ENCODE measurements around the gene GSDMA. TPM values are rescaled to one million over a fixed set of nuclear protein-coding genes. Genes with fewer than 3 reads are reported as not detected.
A peak's percentile ranks its signal among the peaks of the same experiment; 100 is the strongest.
"Not testable (repeated sequence)": the region's sequence is repeated elsewhere in the genome, so short reads cannot be mapped to it uniquely, and the experiment has no call there.

GSDMA gene
- total RNA-seq, 1 donor from 2014 or later = 0.26 TPM

DNA sequence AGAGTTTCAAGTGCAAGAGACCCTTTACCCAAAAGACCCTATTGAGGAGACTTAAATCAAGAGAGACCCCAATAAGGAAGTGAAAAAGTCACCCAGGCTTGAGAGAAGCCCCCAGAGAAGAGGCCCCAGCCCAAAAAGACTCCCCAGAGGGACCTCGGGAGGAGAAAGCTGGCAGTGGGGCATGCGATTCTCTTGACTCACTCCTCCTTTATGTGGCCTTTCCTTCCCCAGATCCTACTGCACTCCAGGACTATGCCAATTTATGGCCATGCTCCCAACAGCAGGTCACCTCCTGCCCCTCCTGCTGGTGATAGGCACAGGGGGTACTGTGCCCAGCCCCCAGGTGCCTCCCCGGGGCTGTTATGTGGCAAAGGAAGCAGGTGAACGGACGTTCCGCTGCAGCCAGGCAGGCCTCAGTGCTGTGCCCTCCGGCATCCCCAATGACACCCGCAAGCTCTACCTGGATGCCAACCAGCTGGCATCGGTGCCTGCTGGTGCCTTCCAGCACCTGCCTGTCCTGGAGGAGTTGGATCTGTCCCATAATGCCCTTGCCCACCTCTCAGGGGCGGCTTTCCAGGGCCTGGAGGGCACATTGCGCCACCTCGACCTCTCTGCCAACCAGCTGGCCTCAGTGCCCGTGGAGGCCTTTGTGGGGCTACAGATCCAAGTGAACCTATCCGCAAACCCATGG is 19.0 kb upstream of the GSDMA start:
- Histone ChIP-seq H3K36me3 (ENCODE audit: control insufficient read depth, insufficient read depth, low read length) (no peaks in the 10 kb centered on the region), H3K4me3 (ENCODE audit: low read depth, low read length) (no peak overlapping the region), H3K27me3 (ENCODE audit: control insufficient read depth, insufficient read depth, low read length) (no peaks in the 10 kb centered on the region)
- DNase-seq (ENCODE audit: low read depth) (no peak), FAIRE-seq (no peak)
- TF ChIP-seq, protein P1, sequence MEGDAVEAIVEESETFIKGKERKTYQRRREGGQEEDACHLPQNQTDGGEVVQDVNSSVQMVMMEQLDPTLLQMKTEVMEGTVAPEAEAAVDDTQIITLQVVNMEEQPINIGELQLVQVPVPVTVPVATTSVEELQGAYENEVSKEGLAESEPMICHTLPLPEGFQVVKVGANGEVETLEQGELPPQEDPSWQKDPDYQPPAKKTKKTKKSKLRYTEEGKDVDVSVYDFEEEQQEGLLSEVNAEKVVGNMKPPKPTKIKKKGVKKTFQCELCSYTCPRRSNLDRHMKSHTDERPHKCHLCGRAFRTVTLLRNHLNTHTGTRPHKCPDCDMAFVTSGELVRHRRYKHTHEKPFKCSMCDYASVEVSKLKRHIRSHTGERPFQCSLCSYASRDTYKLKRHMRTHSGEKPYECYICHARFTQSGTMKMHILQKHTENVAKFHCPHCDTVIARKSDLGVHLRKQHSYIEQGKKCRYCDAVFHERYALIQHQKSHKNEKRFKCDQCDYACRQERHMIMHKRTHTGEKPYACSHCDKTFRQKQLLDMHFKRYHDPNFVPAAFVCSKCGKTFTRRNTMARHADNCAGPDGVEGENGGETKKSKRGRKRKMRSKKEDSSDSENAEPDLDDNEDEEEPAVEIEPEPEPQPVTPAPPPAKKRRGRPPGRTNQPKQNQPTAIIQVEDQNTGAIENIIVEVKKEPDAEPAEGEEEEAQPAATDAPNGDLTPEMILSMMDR (IDR thresholded peaks at IDR 0.05; ENCODE audit: insufficient read depth, low read length, severe bottlenecking) = no peak

DNA sequence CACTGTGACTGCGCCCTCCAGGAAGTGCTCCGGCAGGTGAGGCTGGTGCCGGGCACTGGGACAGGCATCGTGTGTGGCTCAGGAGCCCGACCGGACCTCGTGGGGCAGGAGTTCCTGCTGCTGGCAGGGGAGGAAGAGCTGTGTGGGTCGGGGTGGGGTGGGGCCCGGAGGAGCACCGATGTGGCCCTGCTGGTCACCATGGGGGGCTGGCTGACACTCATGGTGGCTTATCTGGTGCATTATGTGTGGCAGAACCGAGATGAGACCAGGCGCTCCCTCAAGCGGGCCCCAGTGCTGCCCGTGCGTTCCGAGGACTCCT is 18.5 kb upstream of the GSDMA start:
- H3K27me3 ChIP-seq (ENCODE audit: control insufficient read depth, insufficient read depth, low read length) = no peaks in the 10 kb centered on the region
- DNase-seq (ENCODE audit: low read depth) (no peak), FAIRE-seq (no peak)
- no peak overlapping the region for H3K4me3 ChIP-seq (ENCODE audit: low read depth, low read length)
- TF ChIP-seq, protein P1 (IDR thresholded peaks at IDR 0.05; ENCODE audit: insufficient read depth, low read length, severe bottlenecking) = no peak
- no peaks in the 10 kb centered on the region for H3K36me3 ChIP-seq (ENCODE audit: control insufficient read depth, insufficient read depth, low read length)

DNA sequence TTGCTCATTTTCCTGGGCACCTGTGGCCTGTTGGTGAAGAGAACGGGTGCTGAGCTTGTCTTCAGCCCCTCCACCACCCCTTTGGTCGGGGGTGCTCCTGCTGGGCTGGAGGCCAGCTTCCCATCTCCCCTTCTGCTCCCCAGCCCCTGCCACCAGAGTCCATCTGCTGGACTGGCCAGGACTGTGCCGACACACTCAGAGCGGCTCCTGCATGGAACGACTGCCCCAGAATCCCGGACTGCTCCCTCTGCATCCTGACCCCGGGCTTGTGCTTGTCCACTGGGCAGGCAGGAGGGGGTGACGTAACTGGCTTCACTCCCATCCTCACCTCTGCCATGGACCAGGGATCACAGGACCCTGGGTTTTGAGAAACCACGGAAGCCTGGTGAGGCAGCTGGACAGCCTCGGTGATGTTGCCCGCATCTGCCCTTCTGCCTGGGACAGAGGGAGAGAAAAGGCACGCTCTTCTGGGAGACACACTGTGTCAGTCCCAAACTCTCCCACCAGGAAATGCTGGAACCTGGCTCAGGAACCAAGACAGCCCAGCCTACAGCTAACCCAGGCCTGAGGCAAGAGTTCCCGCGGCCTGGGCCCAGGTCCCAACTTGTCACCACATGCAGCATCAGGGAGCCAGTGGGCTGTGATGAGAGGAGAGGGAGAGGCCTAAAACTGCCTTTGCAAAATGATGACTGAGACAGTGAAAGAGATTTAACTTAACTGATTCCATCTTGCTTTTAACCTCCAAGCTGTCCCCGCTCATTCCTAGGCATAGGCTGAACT is 16.1 kb upstream of the GSDMA start:
- FAIRE-seq (no peak), DNase-seq (ENCODE audit: low read depth) (peak; percentile 74)
- Histone ChIP-seq H3K36me3 (ENCODE audit: control insufficient read depth, insufficient read depth, low read length) (no peaks in the 10 kb centered on the region), H3K4me3 (ENCODE audit: low read depth, low read length) (no peak overlapping the region), H3K27me3 (ENCODE audit: control insufficient read depth, insufficient read depth, low read length) (no peaks in the 10 kb centered on the region)
- TF ChIP-seq, protein P1 (IDR thresholded peaks at IDR 0.05; ENCODE audit: insufficient read depth, low read length, severe bottlenecking) = no peak

DNA sequence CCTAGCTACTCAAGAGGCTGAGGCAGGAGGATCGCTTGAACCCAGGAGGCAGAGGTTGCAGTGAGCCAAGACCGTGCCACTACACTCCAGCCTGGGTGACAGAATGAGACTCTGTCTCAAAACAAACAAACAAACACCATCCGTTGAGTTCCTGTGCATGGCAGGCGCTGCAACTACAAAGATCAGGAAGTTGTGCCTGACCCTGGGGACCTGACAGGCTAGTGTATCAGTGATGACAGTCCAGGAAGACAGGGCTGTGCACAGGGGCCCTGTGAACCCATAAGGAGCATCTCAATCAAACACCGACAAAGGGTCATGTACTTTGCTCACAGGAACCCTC is 14.3 kb upstream of the GSDMA start:
- H3K27me3 ChIP-seq (ENCODE audit: control insufficient read depth, insufficient read depth, low read length); DNase-seq (ENCODE audit: low read depth); FAIRE-seq; H3K36me3 ChIP-seq (ENCODE audit: control insufficient read depth, insufficient read depth, low read length); H3K4me3 ChIP-seq (ENCODE audit: low read depth, low read length): not testable (repeated sequence)

DNA sequence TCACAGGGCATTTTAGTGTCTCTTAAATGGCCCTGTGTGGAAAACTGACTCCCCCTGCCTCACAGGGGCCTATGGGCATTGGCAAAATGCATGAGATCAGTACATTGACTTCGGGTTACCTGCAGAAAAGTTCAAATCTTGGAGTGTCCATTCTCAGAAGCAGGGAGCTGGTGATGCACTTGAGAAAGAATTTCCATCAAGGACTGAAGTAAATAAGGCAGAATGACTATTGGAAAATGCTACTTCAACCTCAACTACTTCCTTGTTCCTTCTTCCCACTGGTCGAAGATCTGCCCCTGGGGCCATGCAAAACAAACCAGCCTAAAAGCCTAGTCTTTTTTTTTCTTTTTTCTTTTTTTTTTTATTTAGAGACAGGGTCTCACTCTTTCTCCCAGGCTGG is 13.8 kb upstream of the GSDMA start:
- FAIRE-seq = no peak
- TF ChIP-seq, protein P1 (IDR thresholded peaks at IDR 0.05; ENCODE audit: insufficient read depth, low read length, severe bottlenecking) = no peak
- H3K4me3 ChIP-seq (ENCODE audit: low read depth, low read length) = no peak overlapping the region
- no peaks in the 10 kb centered on the region for H3K27me3 ChIP-seq (ENCODE audit: control insufficient read depth, insufficient read depth, low read length)
- DNase-seq (ENCODE audit: low read depth) = peak; percentile 35
- no peaks in the 10 kb centered on the region for H3K36me3 ChIP-seq (ENCODE audit: control insufficient read depth, insufficient read depth, low read length)

DNA sequence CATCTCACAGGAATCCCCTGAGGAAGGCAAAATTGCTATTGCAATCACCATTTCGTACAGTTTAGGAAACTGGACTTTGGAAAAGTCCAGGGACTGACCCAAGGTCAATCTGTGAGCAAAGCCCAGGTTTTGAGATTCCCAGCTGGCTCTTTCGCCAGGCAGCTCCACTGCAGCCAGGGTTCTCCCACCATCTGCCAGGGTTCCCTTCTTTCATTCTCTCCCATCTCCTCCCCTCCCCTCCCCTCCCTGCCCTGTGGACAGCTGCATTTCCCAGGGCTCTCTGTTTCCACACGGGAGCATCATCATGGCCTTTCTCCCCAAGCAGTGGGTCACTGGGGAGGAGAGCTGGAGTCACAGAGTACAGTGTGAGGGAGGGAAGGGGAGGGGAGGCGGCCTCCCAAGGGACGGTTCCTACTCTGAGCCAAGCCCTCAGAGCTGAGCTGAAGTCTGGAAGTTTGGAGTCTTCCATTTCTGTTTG is 11.9 kb upstream of the GSDMA start:
- FAIRE-seq (no peak), DNase-seq (ENCODE audit: low read depth) (no peak)
- Histone ChIP-seq H3K36me3 (ENCODE audit: control insufficient read depth, insufficient read depth, low read length) (no peaks in the 10 kb centered on the region), H3K27me3 (ENCODE audit: control insufficient read depth, insufficient read depth, low read length) (no peaks in the 10 kb centered on the region), H3K4me3 (ENCODE audit: low read depth, low read length) (no peak overlapping the region)
- TF ChIP-seq, protein P1 (IDR thresholded peaks at IDR 0.05; ENCODE audit: insufficient read depth, low read length, severe bottlenecking) = no peak

All from bronchial epithelial cell (primary cell).